ENCODE data around the gene USP34. TPM values are rescaled to one million over a fixed set of nuclear protein-coding genes. Genes with fewer than 3 reads are reported as not detected.

The USP34 gene
- total and polyA plus RNA-seq, 2 of the 8 experiments (the other 6 are each of a cell fraction or from before 2014, with no cell fraction given): 56.7 to 91.7 TPM

GRCh38 chr2:61419570-61419969 lies 51.3 kb downstream of the USP34 start (continued):
- no peak for TF ChIP-seq RXRA (IDR thresholded peaks at IDR 0.05; ENCODE audit: insufficient read depth, low read depth, low read length)

Data from H1 (cell line).